Endometrial microvascular endothelial cells (primary cell): ENCODE measurements around the gene FKBP11. TPM values are rescaled to one million over a fixed set of nuclear protein-coding genes. Genes with fewer than 3 reads are reported as not detected.
"Not testable (repeated sequence)": the region's sequence is repeated elsewhere in the genome, so short reads cannot be mapped to it uniquely, and the experiment has no call there.

Experiments
- in situ Hi-C: cut with HindIII; loops from 2 replicates; pipeline ENCODE4 v1.10.0; 2017; ENCODE audit warnings: low sequenced_read_pairs, low pct_unique_long_range_greater_than_20kb; ENCODE audit errors: inconsistent ontology term
- total RNA-seq: library from RNA; depleted of rRNA; stranded (reverse); fragments of >200 nt; gene quantifications from one replicate; pipeline ENCODE4 v1.2.3, GENCODE V29; 2015; ENCODE audit errors: inconsistent ontology term

Gene FKBP11
- total RNA-seq, 1 donor from 2014 or later, result 53.0 TPM

DNA sequence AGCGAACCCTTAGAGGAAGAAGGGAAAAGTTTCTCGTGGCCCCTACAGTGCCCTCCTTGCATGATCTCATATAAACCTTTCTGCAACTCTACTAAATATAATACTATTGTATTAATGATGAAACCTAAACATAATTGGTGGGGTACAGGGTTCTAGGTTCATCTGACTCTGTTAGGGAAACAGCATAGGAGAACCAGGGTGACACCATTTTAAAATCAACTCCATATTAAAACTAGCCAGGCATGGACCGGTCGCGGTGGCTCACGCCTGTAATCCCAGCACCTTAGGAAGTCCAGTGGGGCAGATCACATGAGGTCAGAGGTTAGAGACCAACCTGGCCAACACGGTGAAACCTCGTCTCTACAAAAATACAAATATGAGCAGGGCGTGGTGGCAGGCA, 44.6 kb downstream of the FKBP11 start:
- in situ Hi-C loops, result no loop called here

DNA sequence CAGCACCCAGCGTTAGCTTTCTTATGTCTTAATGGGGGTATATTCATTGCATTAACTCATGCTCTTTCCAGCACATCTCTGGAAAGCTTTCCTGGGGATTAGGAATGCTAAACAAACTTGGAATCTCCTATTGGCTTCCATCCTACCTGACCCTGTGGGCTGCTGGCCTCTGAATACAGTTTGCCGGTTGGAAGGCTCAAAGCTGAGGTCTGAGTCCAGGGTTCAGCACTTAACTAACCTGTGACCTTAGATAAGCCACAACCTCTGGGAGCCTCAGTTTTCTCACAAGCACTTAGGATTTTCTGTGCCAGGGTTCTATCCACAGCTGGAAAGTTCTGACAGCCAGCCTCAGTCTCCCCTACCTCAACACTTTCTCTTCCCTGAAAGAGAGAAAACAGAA, 46.7 kb downstream of the FKBP11 start:
- in situ Hi-C loops, result no loop called here

DNA sequence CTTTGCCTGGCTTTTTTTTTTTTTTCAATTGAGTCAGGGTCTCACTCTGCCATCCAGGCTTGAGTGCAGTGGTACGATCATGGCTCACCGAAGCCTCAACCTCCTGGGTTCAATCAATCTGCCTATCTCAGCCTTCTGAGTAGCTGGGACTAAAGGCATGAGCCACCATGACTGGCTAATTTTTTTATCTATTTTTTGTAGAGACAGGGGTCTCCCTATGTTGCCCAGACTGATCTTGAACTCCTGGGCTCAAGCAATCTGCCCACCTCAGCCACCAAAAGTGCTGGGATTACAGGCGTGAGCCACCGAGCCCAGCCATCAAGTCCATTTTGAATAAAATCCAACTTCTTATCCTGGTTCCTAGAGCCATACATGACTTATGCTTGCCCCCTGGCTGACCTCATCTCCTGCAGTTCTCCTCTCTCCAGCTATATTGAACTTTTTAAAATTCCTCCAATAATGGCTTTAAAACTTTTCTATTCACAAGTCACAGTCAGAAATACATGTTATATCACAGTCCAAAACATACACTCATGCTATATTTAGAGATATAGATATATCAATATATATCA, 49.3 kb downstream of the FKBP11 start:
- in situ Hi-C loops, result no loop called here

DNA sequence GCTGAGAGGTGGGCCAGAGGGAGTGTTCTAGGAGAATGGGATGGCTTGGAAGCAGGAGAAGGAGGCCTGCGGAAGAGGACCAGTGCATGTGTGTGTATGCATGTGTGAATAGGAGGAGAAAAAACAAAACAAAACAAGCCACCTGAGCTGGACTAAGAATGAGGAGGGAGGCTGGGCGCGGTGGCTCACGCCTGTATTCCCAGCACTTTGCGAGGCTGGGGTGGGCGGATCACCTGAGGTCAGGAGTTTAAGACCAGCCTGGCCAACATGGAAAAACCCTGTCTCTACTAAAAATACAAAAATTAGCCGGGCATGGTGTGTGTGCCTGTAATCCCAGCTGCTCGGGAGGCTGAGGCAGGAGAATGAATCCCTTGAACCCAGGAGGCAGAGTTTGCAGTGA, 51.8 kb downstream of the FKBP11 start:
- in situ Hi-C loops, result not testable (repeated sequence)

DNA sequence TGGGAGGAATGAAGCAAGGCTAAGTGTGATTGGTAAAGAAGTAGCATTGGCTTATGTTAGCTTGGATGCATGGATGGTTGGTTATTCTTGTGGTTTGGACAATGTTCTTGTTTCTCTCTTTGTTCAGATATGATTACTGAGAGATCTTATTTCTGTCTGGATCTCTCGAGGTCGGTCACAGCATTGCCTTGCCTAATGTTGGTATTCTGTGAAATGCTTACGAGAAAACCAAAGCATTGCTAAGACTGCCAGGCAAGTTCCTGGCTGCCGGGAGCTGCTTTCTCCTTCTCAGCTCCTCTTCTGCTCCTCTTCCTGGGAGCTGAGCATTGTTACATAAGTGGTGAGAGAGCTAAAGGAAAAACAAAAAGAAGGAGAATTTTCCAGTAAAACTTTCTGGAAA, 52.2 kb downstream of the FKBP11 start:
- in situ Hi-C loops, result no loop called here

Other genes starting within 250 kb of the FKBP11 start
- gene KANSL2, start 243.3 kb downstream of the FKBP11 start, total RNA-seq, result 41.0 TPM
- gene CCNT1, start 208.8 kb downstream of the FKBP11 start, total RNA-seq, result 14.6 TPM
- 15.6 TPM for gene ADCY6, start 136.4 kb downstream of the FKBP11 start, total RNA-seq
- gene CACNB3, start 107.0 kb downstream of the FKBP11 start, total RNA-seq, result 12.1 TPM
- gene DDX23, start 73.3 kb downstream of the FKBP11 start, total RNA-seq, result 86.7 TPM
- 4.2 TPM for gene RND1, start 59.6 kb downstream of the FKBP11 start, total RNA-seq
- 114 TPM for gene ARF3, start 32.0 kb upstream of the FKBP11 start, total RNA-seq
- gene WNT10B, start 46.2 kb upstream of the FKBP11 start, total RNA-seq, result not detected
- gene WNT1, start 52.8 kb upstream of the FKBP11 start, total RNA-seq, result not detected
- 0.93 TPM for gene DDN, start 73.9 kb upstream of the FKBP11 start, total RNA-seq
- gene PRKAG1, start 93.3 kb upstream of the FKBP11 start, total RNA-seq, result 87.2 TPM
- gene KMT2D, start 135.3 kb upstream of the FKBP11 start, total RNA-seq, result 23.4 TPM
- 0.46 TPM for gene RHEBL1, start 144.5 kb upstream of the FKBP11 start, total RNA-seq
- gene DHH, start 169.3 kb upstream of the FKBP11 start, total RNA-seq, result 6.2 TPM
- 59.4 TPM for gene LMBR1L, start 185.4 kb upstream of the FKBP11 start, total RNA-seq
- 4,601 TPM for gene TUBA1B, start 205.9 kb upstream of the FKBP11 start, total RNA-seq